ENCODE results near the gene AQP2. TPM values are rescaled to one million over a fixed set of nuclear protein-coding genes. Genes with fewer than 3 reads are reported as not detected.

Gene AQP2
- total RNA-seq, 3 donors from 2014 or later (not counting 1 experiment from before 2014, with no cell fraction given), result not detected

- no peak overlapping the region for H3K27ac ChIP-seq (ENCODE audit: low read length)
- peaks cover 12% of the 10 kb centered on the region for H3K36me3 ChIP-seq (ENCODE audit: control insufficient read depth, insufficient read depth, low read length)
- H3K4me3 Mint-ChIP-seq, result no peak overlapping the region
- no peaks in the 10 kb centered on the region for H3K27me3 Mint-ChIP-seq (ENCODE audit: low read depth in 2 of 2)
- H3K9me3 Mint-ChIP-seq, result no peaks in the 10 kb centered on the region
- peaks cover 6% of the 10 kb centered on the region for H3K36me3 Mint-ChIP-seq
- H3K27me3 ChIP-seq (ENCODE audit: control insufficient read depth, insufficient read depth, low read length), result no peaks in the 10 kb centered on the region
- intact Hi-C loops (cut with micrococcal nuclease), result no loop called here
- H3K9me3 ChIP-seq (ENCODE audit: control insufficient read depth, insufficient read depth, low read length), result no peaks in the 10 kb centered on the region
- no peak overlapping the region for H3K27ac Mint-ChIP-seq
- H3K4me1 Mint-ChIP-seq, result peaks cover 0 to 5% of the 10 kb centered on the region in 2 donors
- DNase-seq (no peak), ATAC-seq (no peak)
- WGBS (ENCODE audit: insufficient coverage), result no CpG with 5 or more reads among the region's 1 CpG
- H3K4me1 ChIP-seq (ENCODE audit: control insufficient read depth, insufficient read depth, low read length), result no peaks in the 10 kb centered on the region
- H3K4me3 ChIP-seq (ENCODE audit: low read length), result no peak overlapping the region
- TF ChIP-seq CTCF (IDR thresholded peaks at IDR 0.05), result no peak
These were observed 56.4 kb downstream of the AQP2 start for GRCh38 chr12:50006754-50007442.

Other genes with a start within 250 kb of the AQP2 start
- gene FMNL3, start 243.3 kb upstream of the AQP2 start, total RNA-seq, result 10 to 100 TPM; 54.2 to 82.6 (median 58.7) TPM
- 100 to 1,000 TPM; 326 to 375 (median 366) TPM for gene TMBIM6, start 209.2 kb upstream of the AQP2 start, total RNA-seq
- gene NCKAP5L, start 122.3 kb upstream of the AQP2 start, total RNA-seq, result 10 to 100 TPM; 16.7 to 19.3 (median 16.8) TPM
- 1 to 10 TPM; 4.0 to 6.0 (median 4.4) TPM for gene BCDIN3D, start 107.6 kb upstream of the AQP2 start, total RNA-seq
- under 1 TPM in 2 of 3 donors, not detected in 1; 0.09 to 0.57 TPM for gene FAIM2, start 46.8 kb upstream of the AQP2 start, total RNA-seq
- not detected for gene AQP5, start 11.1 kb downstream of the AQP2 start, total RNA-seq
- not detected for gene AQP6, start 22.2 kb downstream of the AQP2 start, total RNA-seq
- gene RACGAP1, start 74.8 kb downstream of the AQP2 start, total RNA-seq, result 10 to 100 TPM in 1 of 3 donors, 1 to 10 TPM in 2; 6.1 to 11.6 (median 8.7) TPM
- under 1 TPM in 1 of 3 donors, not detected in 2; 0.21 TPM for gene ASIC1, start 106.9 kb downstream of the AQP2 start, total RNA-seq
- gene SMARCD1, start 134.6 kb downstream of the AQP2 start, total RNA-seq, result 10 to 100 TPM; 81.3 to 97.0 (median 88.6) TPM
- under 1 TPM in 1 of 3 donors, not detected in 2; 0.65 TPM for gene GPD1, start 153.3 kb downstream of the AQP2 start, total RNA-seq
- 10 to 100 TPM; 32.8 to 42.6 (median 36.7) TPM for gene COX14, start 161.5 kb downstream of the AQP2 start, total RNA-seq
- 10 to 100 TPM; 69.9 to 81.2 (median 75.8) TPM for gene CERS5, start 216.6 kb downstream of the AQP2 start, total RNA-seq